GM18502 (cell line): ENCODE results near the gene NAXD.
"Not testable (repeated sequence)": the region's sequence is repeated elsewhere in the genome, so short reads cannot be mapped to it uniquely, and the experiment has no call there.

ENCODE experiments used
- ATAC-seq: cut with Tn5 transposase; IDR thresholded peaks from one replicate; pipeline ENCODE4 v1.9.1; 2021; ENCODE audit warnings: mild to moderate bottlenecking; ENCODE audit not compliant: unreplicated experiment, poor library complexity

NAXD gene

GRCh38 chr13:110615322-110616102 is at the start of gene NAXD:
NAXD (plus strand) TSS chr13:110615545; CDS start chr13:110615602, 57 bp downstream.
- ATAC-seq, result peak; percentile 77

DNA sequence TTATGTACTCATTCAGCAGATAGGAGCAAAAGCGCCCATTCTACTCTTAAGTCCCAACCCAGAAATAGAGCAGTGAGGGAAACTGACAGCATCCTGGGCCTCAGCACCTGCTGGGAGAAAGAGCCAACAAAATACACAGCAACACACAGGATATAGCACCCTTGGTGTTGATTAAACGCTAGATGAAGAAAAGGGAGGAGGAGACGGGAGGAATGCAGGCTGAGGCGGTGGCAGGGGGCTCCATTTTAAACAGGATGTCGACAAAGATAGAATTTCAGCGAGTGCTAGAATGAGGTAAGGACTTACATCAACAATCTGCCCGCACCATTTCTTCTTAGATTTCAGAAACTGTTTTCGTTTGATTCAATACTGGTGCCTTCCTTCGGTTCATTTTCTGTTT is 49.2 kb upstream of the NAXD start:
- ATAC-seq, result no peak

GRCh38 chr13:110568612-110569011 is 46.7 kb upstream of the NAXD start:
- no peak for ATAC-seq

GRCh38 chr13:110569962-110570361 is 45.4 kb upstream of the NAXD start:
- ATAC-seq, result not testable (repeated sequence)

- no peak for ATAC-seq
Observed at GRCh38 chr13:110570886-110571285, 44.5 kb upstream of the NAXD start.

GRCh38 chr13:110571896-110572777 is 43.2 kb upstream of the NAXD start:
- no peak for ATAC-seq

DNA sequence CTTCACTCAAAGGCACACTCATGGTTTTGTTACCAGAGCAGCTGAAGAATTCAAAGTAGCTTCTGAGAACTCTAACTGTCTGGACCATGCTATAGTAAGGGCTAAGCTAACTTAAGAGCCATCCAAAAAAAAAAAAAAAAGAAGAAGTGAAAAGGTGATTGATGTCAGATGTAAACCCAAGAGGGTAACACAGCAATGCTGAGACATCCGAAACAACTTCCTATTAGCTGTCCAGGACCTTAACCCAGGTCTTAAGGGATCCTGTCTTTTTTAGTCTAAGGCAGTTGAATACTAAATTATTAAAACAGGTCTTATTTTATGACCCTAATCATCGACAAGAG is 42.6 kb upstream of the NAXD start:
- ATAC-seq, result no peak

DNA sequence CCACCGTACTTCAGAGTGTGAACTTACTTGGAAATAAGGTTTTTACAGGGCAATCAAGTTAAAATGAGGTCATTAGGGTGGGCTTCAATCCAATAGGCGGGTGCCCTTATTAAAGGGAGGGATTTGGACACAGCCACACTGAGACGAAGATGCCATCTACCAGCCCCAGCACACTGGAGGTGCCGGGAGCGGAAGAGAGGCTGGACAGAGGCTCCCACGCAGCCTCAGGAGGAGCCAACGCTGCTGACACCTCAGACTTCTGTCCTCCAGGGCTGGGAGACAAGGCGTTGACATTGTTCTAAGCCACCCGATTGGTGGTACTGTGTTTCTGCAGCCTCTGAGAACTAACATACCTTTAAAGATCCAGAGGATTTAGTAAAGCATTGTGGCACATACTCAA is 41.2 kb upstream of the NAXD start:
- no peak for ATAC-seq

DNA sequence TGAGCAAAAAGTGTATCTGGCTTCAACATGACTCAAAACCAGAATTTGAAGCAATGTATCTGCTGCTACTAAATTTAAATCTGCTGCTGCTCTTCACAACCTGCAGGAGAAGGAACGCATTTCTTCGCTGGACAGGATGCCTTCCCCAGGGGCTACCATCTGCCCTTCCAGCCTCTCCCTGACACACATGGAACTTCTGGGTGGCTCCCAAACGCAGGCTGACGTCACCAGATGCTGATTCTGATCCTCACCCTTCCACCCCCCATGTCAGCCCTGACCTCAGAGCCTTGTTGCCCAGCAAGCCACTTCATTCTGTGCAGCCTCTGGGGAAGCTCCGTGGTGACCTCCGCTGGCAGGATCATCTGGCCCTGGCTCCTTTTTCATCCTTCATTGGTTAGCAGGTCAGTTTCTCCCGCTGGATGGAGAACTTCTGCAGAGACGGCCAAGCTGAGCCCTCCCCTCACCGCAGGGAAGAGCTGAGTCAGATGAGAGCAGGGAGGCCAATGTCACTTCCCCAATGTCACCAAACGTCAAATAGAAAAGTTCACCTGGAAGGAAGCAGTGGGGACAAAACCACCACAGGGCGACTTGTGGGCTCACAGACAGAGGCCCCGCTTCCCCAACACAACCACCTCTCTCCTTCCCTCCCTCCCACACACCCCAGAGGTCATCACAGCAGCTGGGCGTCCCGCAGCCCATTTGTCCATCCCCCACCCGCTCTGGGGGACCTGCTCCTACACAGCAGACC is 39.8 kb upstream of the NAXD start:
- ATAC-seq, result peak; percentile 90

DNA sequence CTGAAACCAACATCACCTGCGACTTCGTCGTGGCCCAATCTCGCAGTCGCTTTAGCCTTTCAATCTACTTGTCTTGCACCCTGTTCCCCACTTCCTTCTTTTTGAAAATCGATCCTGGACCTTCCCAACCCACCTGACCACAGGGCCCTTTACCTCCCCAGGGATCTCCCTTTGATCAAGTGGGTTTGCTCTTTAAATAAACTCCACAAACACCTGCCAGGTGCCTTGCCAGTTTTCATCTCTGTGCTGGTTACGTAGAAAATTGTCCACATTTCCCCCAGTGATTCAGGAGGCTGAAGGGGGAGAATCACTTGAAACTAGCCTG is 39.3 kb upstream of the NAXD start:
- ATAC-seq, result no peak

DNA sequence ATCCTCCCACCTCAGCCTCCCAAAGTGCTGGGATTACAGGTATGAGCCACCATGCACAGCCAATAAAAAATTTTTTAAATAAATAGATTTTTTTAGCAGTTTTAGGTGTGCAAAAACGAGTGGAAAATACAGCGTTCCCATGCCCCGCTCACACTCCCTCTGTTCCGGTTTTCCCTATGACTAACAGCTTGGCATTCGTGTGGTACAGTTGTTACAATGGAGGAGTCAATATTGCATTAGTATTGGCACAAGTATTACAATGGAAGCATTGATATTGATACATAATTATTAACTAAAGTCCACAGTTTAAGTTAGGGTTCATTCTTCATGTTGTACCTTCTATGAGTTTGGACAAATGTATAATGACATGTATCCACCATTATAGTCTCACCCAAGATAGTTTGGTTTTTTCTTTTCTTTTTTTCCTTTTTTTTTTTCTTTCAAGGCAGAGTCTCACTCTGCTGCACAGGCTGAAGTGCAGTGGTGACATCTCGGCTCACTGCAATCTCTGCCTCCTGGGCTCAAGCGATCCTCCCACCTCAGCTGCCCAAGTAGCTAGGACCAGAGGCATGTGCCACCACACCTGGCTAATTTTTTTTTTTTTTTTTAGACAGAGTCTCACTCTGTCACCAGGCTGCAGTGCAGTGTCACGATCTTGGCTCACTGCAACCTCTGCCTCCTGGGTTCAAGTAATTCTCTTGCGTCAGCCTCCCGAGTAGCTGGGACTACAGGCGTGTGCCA is 38.4 kb upstream of the NAXD start:
- no peak for ATAC-seq

DNA sequence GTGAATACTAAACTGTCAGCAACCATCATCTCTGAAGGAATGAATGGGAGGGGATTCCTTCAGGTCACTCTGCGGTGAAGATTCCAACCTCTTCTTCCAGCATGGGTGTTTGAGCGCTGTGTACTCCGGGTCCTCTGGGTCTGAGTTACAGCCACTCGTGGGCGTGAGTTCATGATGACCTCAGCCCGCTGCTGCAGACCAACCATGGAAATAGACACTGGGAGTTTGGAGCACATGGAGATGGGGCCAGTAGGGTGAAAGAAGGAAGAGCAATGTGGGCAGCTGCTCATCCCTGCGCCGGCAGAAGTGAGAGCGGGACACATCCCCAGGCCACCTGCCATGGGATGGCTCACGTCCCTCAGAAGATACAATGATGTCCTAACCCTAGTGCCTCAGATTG is 37.0 kb upstream of the NAXD start:
- ATAC-seq, result no peak

- no peak for ATAC-seq
Observed at GRCh38 chr13:110580800-110581199, 34.5 kb upstream of the NAXD start.

DNA sequence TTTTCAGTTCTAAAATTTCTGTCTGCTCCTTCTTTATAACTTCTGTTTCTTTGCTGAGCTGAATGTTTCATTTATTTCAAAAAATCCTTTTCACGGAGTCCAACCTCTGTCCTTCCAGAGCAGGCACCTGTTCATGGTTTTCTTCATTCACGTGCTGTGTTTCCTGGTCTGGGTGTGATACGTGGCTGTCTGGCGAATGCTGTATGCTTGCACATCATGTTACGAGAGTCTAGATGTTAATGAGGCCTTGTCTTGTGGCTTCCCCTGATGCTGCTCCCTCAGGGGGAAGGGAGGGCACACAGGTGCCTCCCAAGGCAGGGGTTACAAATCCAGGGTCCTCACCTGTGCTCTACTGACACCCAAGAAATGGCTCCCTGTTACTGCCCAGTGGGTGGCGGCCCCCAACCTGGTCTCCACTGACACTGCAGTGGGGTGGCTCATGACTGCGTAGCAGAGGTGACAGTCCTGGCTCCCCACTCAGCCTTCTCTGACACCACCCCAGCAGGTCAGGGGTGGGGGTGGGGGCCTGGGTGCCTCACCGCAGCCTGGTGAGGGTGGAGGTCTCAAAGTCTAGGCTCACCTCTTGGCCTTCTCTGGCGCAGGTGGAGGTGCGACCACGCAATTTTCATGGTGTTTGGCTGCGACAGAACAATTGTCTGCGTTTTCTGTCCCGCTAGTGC is 33.7 kb upstream of the NAXD start:
- no peak for ATAC-seq

GRCh38 chr13:110582421-110582954 is 32.9 kb upstream of the NAXD start:
- no peak for ATAC-seq

GRCh38 chr13:110583178-110583865 is 32.0 kb upstream of the NAXD start:
- ATAC-seq, result no peak

- ATAC-seq, result no peak
Observed at GRCh38 chr13:110589793-110590390, 25.5 kb upstream of the NAXD start.

DNA sequence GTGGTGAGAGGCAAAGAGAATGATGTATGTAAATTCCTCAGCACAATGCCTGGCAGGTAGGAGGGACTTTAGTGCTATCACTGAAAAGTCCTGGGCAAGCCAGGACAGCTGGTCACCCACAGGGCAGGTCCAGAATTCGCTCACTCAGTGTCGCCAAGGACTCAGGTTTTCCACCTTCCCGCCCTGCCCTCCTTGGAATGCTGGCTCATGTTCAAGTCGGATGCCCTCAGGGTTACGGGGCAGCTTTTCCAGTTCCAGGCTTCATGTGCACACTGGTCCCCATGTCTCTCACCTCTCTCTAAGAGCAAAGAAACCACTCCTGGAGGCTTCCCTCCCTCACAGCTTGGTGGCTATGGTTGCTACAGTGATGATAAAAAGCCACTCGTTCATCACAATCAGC is 24.8 kb upstream of the NAXD start:
- no peak for ATAC-seq

- no peak for ATAC-seq
Observed at GRCh38 chr13:110592665-110593064, 22.7 kb upstream of the NAXD start.
